Measurements from ENCODE around the gene FAM9A.

DNA sequence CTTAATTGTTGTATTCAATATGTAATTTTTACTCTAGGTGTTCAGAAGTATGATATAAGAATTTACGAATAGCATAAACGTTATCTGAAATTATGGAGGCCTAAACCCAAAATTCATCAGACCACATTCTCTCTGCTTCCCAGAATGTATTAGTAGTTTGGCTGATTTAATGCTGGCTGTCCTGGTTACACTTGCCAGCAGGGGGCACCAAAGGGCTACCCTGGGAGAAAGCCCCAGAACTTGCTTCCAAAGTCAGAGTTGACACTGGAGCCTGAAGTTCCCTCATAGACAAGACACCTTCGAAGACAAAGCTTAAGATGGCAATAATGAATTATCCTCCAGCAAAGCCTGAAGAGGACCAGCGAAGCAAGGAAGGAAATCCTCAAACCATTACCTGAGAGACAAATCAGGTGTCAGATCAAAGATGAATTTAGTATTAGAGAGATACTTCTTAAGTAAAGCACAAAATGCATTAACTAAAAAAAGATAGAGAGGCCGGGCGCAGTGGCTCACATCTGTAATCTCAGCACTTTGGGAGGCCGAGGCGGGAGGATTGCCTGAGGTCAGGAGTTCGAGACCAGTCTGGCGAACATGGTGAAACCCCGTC lies 58.0 kb downstream of the FAM9A start:
- TF ChIP-seq POLR2A (IDR thresholded peaks at IDR 0.05; ENCODE audit: low read depth, low read length) (no peak), POLR2AphosphoS5 (IDR thresholded peaks at IDR 0.05; ENCODE audit: low read depth, low read length) (no peak), SPI1 (IDR thresholded peaks at IDR 0.05; ENCODE audit: low read depth, low read length) (no peak), POU2F2 (IDR thresholded peaks at IDR 0.05; ENCODE audit: low read depth, low read length) (no peak), TAF1 (IDR thresholded peaks at IDR 0.05; ENCODE audit: low read depth, low read length) (no peak), PAX5 (IDR thresholded peaks at IDR 0.05; ENCODE audit: insufficient read depth, low read length, severe bottlenecking) (no peak)

All from GM12891 (cell line).